ENCODE data around the gene EPS15. TPM values are rescaled to one million over a fixed set of nuclear protein-coding genes. Genes with fewer than 3 reads are reported as not detected.

Gene EPS15
- total and polyA plus RNA-seq, 4 donors = 8.8 to 52.1 (median 19.1) TPM

- Histone ChIP-seq H3K4me1 (ENCODE audit: control insufficient read depth in 4 of 4, insufficient read depth in 4 of 4, low read length in 3 of 4) (peaks cover 0 to 8% (median 5%) of the 10 kb centered on the region in 4 donors), H3K9ac (ENCODE audit: low read depth in 1 of 2, low read length in 2 of 2) (no peak overlapping the region), H3K27me3 (ENCODE audit: control insufficient read depth in 4 of 4, insufficient read depth in 4 of 4, low read length in 3 of 4) (peaks cover 0 to 4% (median 0%) of the 10 kb centered on the region in 4 donors), H3K27ac (ENCODE audit: low read depth in 1 of 2, low read length in 2 of 2) (no peak overlapping the region), H3K36me3 (ENCODE audit: control insufficient read depth in 4 of 4, insufficient read depth in 3 of 4, low read depth in 1 of 4, low read length in 3 of 4) (no peaks in the 10 kb centered on the region), H3K9me3 (ENCODE audit: control insufficient read depth in 4 of 4, low read length in 3 of 4) (no peaks in the 10 kb centered on the region), H3K4me3 (ENCODE audit: low read depth in 1 of 3, low read length in 3 of 3) (no peak overlapping the region)
- WGBS = 94% methylated on average over 3 of the region's 3 CpGs
- DNase-seq (ENCODE audit: low spot score) = no peak
- no peak for TF ChIP-seq MAX (IDR thresholded peaks at IDR 0.05)
- no peak for TF ChIP-seq TAF1 (conservative IDR thresholded peaks at IDR 0.05)
- TF ChIP-seq, protein P1, sequence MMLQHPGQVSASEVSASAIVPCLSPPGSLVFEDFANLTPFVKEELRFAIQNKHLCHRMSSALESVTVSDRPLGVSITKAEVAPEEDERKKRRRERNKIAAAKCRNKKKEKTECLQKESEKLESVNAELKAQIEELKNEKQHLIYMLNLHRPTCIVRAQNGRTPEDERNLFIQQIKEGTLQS (IDR thresholded peaks at IDR 0.05) = no peak
- TF ChIP-seq YY1 (IDR thresholded peaks at IDR 0.05) = no peak
These were observed 175.4 kb downstream of the EPS15 start for GRCh38 chr1:51343624-51344023.

- Histone ChIP-seq H3K36me3 (ENCODE audit: control insufficient read depth in 4 of 4, insufficient read depth in 3 of 4, low read depth in 1 of 4, low read length in 3 of 4) (no peaks in the 10 kb centered on the region), H3K4me1 (ENCODE audit: control insufficient read depth in 4 of 4, insufficient read depth in 4 of 4, low read length in 3 of 4) (peaks cover 0 to 8% (median 5%) of the 10 kb centered on the region in 4 donors), H3K27me3 (ENCODE audit: control insufficient read depth in 4 of 4, insufficient read depth in 4 of 4, low read length in 3 of 4) (peaks cover 0 to 4% (median 0%) of the 10 kb centered on the region in 4 donors), H3K4me3 (ENCODE audit: low read depth in 1 of 3, low read length in 3 of 3) (no peak overlapping the region), H3K9ac (ENCODE audit: low read depth in 1 of 2, low read length in 2 of 2) (no peak overlapping the region), H3K27ac (ENCODE audit: low read depth in 1 of 2, low read length in 2 of 2) (no peak overlapping the region), H3K9me3 (ENCODE audit: control insufficient read depth in 4 of 4, low read length in 3 of 4) (no peaks in the 10 kb centered on the region)
- DNase-seq (ENCODE audit: low spot score) = no peak
- WGBS = 93% methylated on average over 9 of the region's 9 CpGs
- no peak for TF ChIP-seq ZBTB33 (IDR thresholded peaks at IDR 0.05)
- TF ChIP-seq, protein P2, sequence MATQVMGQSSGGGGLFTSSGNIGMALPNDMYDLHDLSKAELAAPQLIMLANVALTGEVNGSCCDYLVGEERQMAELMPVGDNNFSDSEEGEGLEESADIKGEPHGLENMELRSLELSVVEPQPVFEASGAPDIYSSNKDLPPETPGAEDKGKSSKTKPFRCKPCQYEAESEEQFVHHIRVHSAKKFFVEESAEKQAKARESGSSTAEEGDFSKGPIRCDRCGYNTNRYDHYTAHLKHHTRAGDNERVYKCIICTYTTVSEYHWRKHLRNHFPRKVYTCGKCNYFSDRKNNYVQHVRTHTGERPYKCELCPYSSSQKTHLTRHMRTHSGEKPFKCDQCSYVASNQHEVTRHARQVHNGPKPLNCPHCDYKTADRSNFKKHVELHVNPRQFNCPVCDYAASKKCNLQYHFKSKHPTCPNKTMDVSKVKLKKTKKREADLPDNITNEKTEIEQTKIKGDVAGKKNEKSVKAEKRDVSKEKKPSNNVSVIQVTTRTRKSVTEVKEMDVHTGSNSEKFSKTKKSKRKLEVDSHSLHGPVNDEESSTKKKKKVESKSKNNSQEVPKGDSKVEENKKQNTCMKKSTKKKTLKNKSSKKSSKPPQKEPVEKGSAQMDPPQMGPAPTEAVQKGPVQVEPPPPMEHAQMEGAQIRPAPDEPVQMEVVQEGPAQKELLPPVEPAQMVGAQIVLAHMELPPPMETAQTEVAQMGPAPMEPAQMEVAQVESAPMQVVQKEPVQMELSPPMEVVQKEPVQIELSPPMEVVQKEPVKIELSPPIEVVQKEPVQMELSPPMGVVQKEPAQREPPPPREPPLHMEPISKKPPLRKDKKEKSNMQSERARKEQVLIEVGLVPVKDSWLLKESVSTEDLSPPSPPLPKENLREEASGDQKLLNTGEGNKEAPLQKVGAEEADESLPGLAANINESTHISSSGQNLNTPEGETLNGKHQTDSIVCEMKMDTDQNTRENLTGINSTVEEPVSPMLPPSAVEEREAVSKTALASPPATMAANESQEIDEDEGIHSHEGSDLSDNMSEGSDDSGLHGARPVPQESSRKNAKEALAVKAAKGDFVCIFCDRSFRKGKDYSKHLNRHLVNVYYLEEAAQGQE (IDR thresholded peaks at IDR 0.05) = no peak
- TF ChIP-seq NR2F2 (IDR thresholded peaks at IDR 0.05) = no peak
- no peak for TF ChIP-seq CTCF (IDR thresholded peaks at IDR 0.05; ENCODE audit: low read depth, low read length, missing input control)
- TF ChIP-seq EGR1 (IDR thresholded peaks at IDR 0.05; ENCODE audit: low read depth in 2 of 2) = no peak
- TF ChIP-seq GABPA (IDR thresholded peaks at IDR 0.05 in 1 of 2, conservative IDR thresholded peaks at IDR 0.05 in 1 of 2) = no peak
- TF ChIP-seq, protein P1 (IDR thresholded peaks at IDR 0.05) = no peak
These were observed 176.4 kb downstream of the EPS15 start for GRCh38 chr1:51342591-51343206.

All from liver (tissue), 9 donors.